HCT116 (cell line): Measurements from ENCODE around the gene NCAPD3.

Source experiments
- CEBPB ChIP-seq: IDR thresholded peaks from 2 replicates; pipeline ENCODE4 v1.6.1; 2012; ENCODE audit warnings: low read depth
- ELF1 ChIP-seq: IDR thresholded peaks from 2 replicates; pipeline ENCODE4 v1.6.1; 2012; ENCODE audit warnings: low read depth, borderline replicate concordance
- EZH2 ChIP-seq: fragments of 200-600 bp; sonication (generic); IDR thresholded peaks from 2 replicates; pipeline ENCODE4 v1.6.1; 2017; ENCODE audit warnings: antibody characterized with exemption, mixed run types
- EZH2phosphoT487 ChIP-seq: fragments of 200-600 bp; IDR thresholded peaks from 2 replicates; pipeline ENCODE4 v1.6.1; 2018; ENCODE audit warnings: antibody characterized with exemption, borderline replicate concordance
- JUND ChIP-seq: IDR thresholded peaks from 2 replicates; pipeline ENCODE4 v1.6.1; 2012
- POLR2A ChIP-seq: IDR thresholded peaks from 2 replicates; pipeline ENCODE4 v1.7.0; 2011; ENCODE audit warnings: borderline replicate concordance; ENCODE audit not compliant: insufficient read depth, insufficient read length; ENCODE audit errors: extremely low read depth
- POLR2AphosphoS5 ChIP-seq: IDR thresholded peaks from 2 replicates; pipeline ENCODE4 v1.6.1; 2011; ENCODE audit warnings: mild to moderate bottlenecking, low read depth, low read length, moderate library complexity
- SIN3A ChIP-seq: IDR thresholded peaks from 2 replicates; pipeline ENCODE4 v1.6.1; 2012; ENCODE audit warnings: low read depth
- SP1 ChIP-seq: IDR thresholded peaks from 2 replicates; pipeline ENCODE4 v1.6.1; 2012; ENCODE audit warnings: low read depth
- YY1 ChIP-seq: IDR thresholded peaks from 2 replicates; pipeline ENCODE4 v1.6.1; 2011; ENCODE audit warnings: low read length, low read depth, moderate library complexity, mild to moderate bottlenecking; ENCODE audit not compliant: insufficient replicate concordance; ENCODE audit errors: extremely low read depth
- ZNF274 ChIP-seq: fragments of 200-500 bp; sonication (Bioruptor generic); IDR thresholded peaks from 2 replicates; pipeline ENCODE4 v1.6.1; 2014; ENCODE audit warnings: mild to moderate bottlenecking, low read depth, low read length, inconsistent platforms
- TF ChIP-seq, protein P1 (sequence below), 3 experiments: fragments of 200-600 bp in 1 of 3; sonication (generic) in 1 of 3; IDR thresholded peaks in 2 of 3; conservative IDR thresholded peaks in 1 of 3; 2 replicates each; pipeline ENCODE4 v1.5.1; 2012 to 2017; ENCODE audit warnings: low read depth in 2 of 3, low read length in 2 of 3, antibody characterized with exemption in 1 of 3, borderline replicate concordance in 1 of 3, control low read depth in 1 of 3, mild to moderate bottlenecking in 1 of 3, mixed read lengths in 1 of 3, mixed run types in 1 of 3, moderate library complexity in 1 of 3; ENCODE audit not compliant: insufficient read depth in 1 of 3
- TF ChIP-seq, protein P2 (sequence below): IDR thresholded peaks from 2 replicates; pipeline ENCODE4 v1.6.1; 2012
- TF ChIP-seq, protein P3 (sequence below): IDR thresholded peaks from 2 replicates; pipeline ENCODE4 v1.6.1; 2012; ENCODE audit warnings: low read depth

DNA sequence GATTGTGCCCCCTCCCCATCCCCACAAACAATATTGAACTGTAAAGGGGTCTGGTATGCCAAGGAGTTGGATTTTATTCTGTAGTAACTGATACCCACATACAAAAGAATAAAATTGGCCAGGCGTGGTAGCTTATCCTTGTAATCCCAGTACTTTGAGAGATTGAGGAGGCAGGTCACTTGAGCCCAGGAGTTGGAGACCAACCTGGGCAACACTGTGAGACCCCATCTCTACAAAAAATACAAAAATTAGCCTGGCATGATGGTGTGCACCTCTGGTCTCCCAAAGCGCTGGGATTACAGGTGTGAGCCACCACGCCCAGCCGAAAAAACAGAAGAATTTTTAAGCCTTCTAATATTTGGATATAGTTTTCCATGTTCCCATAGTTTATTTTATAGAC lies 48.2 kb upstream of the NCAPD3 start:
- TF ChIP-seq ELF1 (no peak), SP1 (no peak), EZH2 (no peak), JUND (no peak), EZH2phosphoT487 (no peak), YY1 (no peak), CEBPB (no peak), SIN3A (no peak), POLR2A (no peak), ZNF274 (no peak), POLR2AphosphoS5 (no peak)
- TF ChIP-seq, protein P1, sequence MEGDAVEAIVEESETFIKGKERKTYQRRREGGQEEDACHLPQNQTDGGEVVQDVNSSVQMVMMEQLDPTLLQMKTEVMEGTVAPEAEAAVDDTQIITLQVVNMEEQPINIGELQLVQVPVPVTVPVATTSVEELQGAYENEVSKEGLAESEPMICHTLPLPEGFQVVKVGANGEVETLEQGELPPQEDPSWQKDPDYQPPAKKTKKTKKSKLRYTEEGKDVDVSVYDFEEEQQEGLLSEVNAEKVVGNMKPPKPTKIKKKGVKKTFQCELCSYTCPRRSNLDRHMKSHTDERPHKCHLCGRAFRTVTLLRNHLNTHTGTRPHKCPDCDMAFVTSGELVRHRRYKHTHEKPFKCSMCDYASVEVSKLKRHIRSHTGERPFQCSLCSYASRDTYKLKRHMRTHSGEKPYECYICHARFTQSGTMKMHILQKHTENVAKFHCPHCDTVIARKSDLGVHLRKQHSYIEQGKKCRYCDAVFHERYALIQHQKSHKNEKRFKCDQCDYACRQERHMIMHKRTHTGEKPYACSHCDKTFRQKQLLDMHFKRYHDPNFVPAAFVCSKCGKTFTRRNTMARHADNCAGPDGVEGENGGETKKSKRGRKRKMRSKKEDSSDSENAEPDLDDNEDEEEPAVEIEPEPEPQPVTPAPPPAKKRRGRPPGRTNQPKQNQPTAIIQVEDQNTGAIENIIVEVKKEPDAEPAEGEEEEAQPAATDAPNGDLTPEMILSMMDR (IDR thresholded peaks at IDR 0.05 in 2 of 3, conservative IDR thresholded peaks at IDR 0.05 in 1 of 3; ENCODE audit: borderline replicate concordance in 1 of 3, insufficient read depth in 1 of 3, low read depth in 2 of 3, low read length in 2 of 3) = no peak
- TF ChIP-seq, protein P2, sequence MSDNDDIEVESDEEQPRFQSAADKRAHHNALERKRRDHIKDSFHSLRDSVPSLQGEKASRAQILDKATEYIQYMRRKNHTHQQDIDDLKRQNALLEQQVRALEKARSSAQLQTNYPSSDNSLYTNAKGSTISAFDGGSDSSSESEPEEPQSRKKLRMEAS = no peak
- TF ChIP-seq, protein P3, sequence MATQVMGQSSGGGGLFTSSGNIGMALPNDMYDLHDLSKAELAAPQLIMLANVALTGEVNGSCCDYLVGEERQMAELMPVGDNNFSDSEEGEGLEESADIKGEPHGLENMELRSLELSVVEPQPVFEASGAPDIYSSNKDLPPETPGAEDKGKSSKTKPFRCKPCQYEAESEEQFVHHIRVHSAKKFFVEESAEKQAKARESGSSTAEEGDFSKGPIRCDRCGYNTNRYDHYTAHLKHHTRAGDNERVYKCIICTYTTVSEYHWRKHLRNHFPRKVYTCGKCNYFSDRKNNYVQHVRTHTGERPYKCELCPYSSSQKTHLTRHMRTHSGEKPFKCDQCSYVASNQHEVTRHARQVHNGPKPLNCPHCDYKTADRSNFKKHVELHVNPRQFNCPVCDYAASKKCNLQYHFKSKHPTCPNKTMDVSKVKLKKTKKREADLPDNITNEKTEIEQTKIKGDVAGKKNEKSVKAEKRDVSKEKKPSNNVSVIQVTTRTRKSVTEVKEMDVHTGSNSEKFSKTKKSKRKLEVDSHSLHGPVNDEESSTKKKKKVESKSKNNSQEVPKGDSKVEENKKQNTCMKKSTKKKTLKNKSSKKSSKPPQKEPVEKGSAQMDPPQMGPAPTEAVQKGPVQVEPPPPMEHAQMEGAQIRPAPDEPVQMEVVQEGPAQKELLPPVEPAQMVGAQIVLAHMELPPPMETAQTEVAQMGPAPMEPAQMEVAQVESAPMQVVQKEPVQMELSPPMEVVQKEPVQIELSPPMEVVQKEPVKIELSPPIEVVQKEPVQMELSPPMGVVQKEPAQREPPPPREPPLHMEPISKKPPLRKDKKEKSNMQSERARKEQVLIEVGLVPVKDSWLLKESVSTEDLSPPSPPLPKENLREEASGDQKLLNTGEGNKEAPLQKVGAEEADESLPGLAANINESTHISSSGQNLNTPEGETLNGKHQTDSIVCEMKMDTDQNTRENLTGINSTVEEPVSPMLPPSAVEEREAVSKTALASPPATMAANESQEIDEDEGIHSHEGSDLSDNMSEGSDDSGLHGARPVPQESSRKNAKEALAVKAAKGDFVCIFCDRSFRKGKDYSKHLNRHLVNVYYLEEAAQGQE = no peak
